ENCODE results near the gene DOK5. TPM values are rescaled to one million over a fixed set of nuclear protein-coding genes. Genes with fewer than 3 reads are reported as not detected.

DOK5 gene
- total RNA-seq, 2 donors from 2014 or later, result 0.99 to 1.2 TPM

DNA sequence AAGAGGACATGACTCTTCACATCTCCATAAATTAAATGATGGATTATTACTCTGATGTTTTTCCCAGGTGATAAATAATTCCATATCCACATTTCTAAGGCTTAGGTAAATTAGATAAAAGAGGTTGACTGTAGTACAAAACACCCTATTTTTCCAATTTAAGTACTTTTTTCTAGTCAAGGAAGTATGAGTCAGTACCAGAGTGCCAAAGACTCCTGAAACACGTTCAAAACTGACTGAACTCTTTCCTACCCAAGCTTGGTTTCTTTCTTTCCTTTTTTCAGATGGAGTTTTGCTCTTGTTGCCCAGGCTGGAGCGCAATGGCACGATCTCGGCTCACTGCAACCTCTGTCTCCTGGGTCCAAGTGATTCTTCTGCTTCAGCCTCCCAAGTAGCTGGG, 85.0 kb downstream of the DOK5 start:
- Mint-ChIP-seq H3K4me1 (ENCODE audit: low read depth) (no peaks in the 10 kb centered on the region), H3K27ac (no peak overlapping the region), H3K9me3 (peaks cover 0 to 3% of the 10 kb centered on the region in 2 donors), H3K4me3 (no peak overlapping the region), H3K36me3 (ENCODE audit: insufficient read depth in 2 of 2) (no peaks in the 10 kb centered on the region), H3K27me3 (ENCODE audit: low read depth) (no peaks in the 10 kb centered on the region)
- DNase-seq (no peak), ATAC-seq (replicated peaks in 1 of 2) (no peak)

GRCh38 chr20:54565255-54565654, 89.9 kb downstream of the DOK5 start:
- H3K9me3 Mint-ChIP-seq, result no peaks in the 10 kb centered on the region
- DNase-seq, result no peak
- no peaks in the 10 kb centered on the region for H3K36me3 Mint-ChIP-seq (ENCODE audit: insufficient read depth in 2 of 2)
- no peak for ATAC-seq (replicated peaks in 1 of 2)
- H3K27ac Mint-ChIP-seq, result no peak overlapping the region
- H3K4me3 Mint-ChIP-seq, result no peak overlapping the region
- H3K27me3 Mint-ChIP-seq (ENCODE audit: low read depth), result no peaks in the 10 kb centered on the region
- no peaks in the 10 kb centered on the region for H3K4me1 Mint-ChIP-seq (ENCODE audit: low read depth)

- no peaks in the 10 kb centered on the region for H3K27me3 Mint-ChIP-seq (ENCODE audit: low read depth)
- ATAC-seq (replicated peaks in 1 of 2), result no peak
These were observed 90.8 kb downstream of the DOK5 start for GRCh38 chr20:54566031-54566688.

GRCh38 chr20:54570561-54570960, 95.2 kb downstream of the DOK5 start:
- DNase-seq (no peak), ATAC-seq (replicated peaks in 1 of 2) (no peak)
- no peaks in the 10 kb centered on the region for H3K36me3 Mint-ChIP-seq (ENCODE audit: insufficient read depth in 2 of 2)
- no peak overlapping the region for H3K27ac Mint-ChIP-seq
- no peaks in the 10 kb centered on the region for H3K9me3 Mint-ChIP-seq
- H3K27me3 Mint-ChIP-seq (ENCODE audit: low read depth), result no peaks in the 10 kb centered on the region
- H3K4me3 Mint-ChIP-seq, result no peak overlapping the region
- H3K4me1 Mint-ChIP-seq (ENCODE audit: low read depth), result no peaks in the 10 kb centered on the region

More at GRCh38 chr20:54566031-54566688, 90.8 kb downstream of the DOK5 start:
- no peak for DNase-seq
- no peaks in the 10 kb centered on the region for H3K4me1 Mint-ChIP-seq (ENCODE audit: low read depth)
- no peak overlapping the region for H3K27ac Mint-ChIP-seq
- H3K9me3 Mint-ChIP-seq, result no peaks in the 10 kb centered on the region
- no peaks in the 10 kb centered on the region for H3K36me3 Mint-ChIP-seq (ENCODE audit: insufficient read depth in 2 of 2)
- no peak overlapping the region for H3K4me3 Mint-ChIP-seq

DNA sequence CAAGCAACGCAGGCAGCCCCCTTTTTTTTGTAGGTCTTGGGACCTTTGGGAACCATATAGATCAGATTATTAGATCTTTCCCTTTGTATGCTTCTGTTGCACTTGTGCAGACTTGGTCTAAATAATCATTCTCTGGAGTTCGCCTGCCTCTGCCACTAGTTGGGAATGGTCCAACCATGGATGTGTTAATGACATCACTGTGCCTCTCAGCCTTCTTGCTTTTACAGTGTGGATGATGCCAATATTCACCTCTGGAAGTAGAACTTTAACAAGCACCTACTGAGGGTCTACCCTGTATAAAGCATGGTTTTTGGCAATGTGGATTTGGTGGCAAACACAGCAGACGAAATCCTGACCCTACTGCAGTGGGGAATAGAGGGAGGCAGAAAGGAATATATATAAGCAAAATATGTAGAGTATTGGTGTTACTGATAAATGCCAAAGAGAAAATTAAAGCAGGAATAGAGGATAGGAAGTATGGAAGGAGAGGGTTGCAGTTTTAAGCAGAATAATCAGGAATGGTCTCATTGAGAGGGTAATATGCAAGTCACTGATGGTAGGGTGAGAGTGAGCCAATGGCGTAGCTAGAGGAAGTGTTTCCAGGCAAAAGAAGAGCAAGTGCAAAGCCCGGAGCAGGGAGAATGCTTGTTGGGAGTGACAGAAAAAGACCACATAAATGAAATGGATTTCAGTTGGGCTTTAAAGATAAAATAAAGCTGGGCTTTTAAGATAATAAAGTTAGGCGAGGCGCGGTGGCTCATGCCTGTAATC, 97.5 kb downstream of the DOK5 start:
- no peaks in the 10 kb centered on the region for H3K4me1 Mint-ChIP-seq (ENCODE audit: low read depth)
- ATAC-seq (replicated peaks in 1 of 2) (no peak), DNase-seq (no peak)
- H3K4me3 Mint-ChIP-seq, result no peak overlapping the region
- H3K27ac Mint-ChIP-seq, result no peak overlapping the region
- H3K9me3 Mint-ChIP-seq, result no peaks in the 10 kb centered on the region
- no peaks in the 10 kb centered on the region for H3K27me3 Mint-ChIP-seq (ENCODE audit: low read depth)
- H3K36me3 Mint-ChIP-seq (ENCODE audit: insufficient read depth in 2 of 2), result no peaks in the 10 kb centered on the region

- no peaks in the 10 kb centered on the region for H3K9me3 Mint-ChIP-seq
- H3K27me3 Mint-ChIP-seq (ENCODE audit: low read depth), result no peaks in the 10 kb centered on the region
- no peaks in the 10 kb centered on the region for H3K36me3 Mint-ChIP-seq (ENCODE audit: insufficient read depth in 2 of 2)
- H3K27ac Mint-ChIP-seq, result no peak overlapping the region
- DNase-seq, result no peak
- ATAC-seq (replicated peaks in 1 of 2), result no peak
- H3K4me3 Mint-ChIP-seq, result no peak overlapping the region
- H3K4me1 Mint-ChIP-seq (ENCODE audit: low read depth), result no peaks in the 10 kb centered on the region
These were observed 98.4 kb downstream of the DOK5 start for GRCh38 chr20:54573838-54574237.

- Mint-ChIP-seq H3K4me1 (ENCODE audit: low read depth) (no peaks in the 10 kb centered on the region), H3K4me3 (no peak overlapping the region), H3K27me3 (ENCODE audit: low read depth) (no peaks in the 10 kb centered on the region), H3K9me3 (no peaks in the 10 kb centered on the region), H3K36me3 (ENCODE audit: insufficient read depth in 2 of 2) (no peaks in the 10 kb centered on the region), H3K27ac (no peak overlapping the region)
- ATAC-seq (replicated peaks in 1 of 2) (no peak), DNase-seq (no peak)
These were observed 101.1 kb downstream of the DOK5 start for GRCh38 chr20:54576518-54576917.

DNA sequence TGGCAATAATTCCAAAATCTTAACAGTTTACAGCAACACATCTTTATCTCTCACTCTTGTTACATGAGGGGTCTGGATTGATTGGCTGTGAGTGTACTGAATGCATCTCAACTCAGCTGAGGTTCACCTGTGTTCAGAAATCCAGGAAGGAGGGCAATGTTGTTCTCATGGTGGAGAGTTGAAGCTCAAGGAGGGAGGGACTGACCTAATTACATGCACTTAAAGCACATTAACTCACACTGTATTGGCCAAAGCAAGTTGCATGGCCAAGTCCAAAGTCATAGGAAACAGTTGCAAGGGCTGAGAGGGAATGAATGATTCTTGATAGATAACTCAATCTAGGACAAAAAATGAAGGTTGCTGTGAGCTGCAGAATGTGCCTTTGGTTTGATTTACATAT, 102.2 kb downstream of the DOK5 start:
- H3K4me1 Mint-ChIP-seq (ENCODE audit: low read depth), result no peaks in the 10 kb centered on the region
- H3K36me3 Mint-ChIP-seq (ENCODE audit: insufficient read depth in 2 of 2), result no peaks in the 10 kb centered on the region
- no peak overlapping the region for H3K27ac Mint-ChIP-seq
- ATAC-seq (replicated peaks in 1 of 2) (no peak), DNase-seq (no peak)
- H3K4me3 Mint-ChIP-seq, result no peak overlapping the region
- no peaks in the 10 kb centered on the region for H3K9me3 Mint-ChIP-seq
- no peaks in the 10 kb centered on the region for H3K27me3 Mint-ChIP-seq (ENCODE audit: low read depth)

DNA sequence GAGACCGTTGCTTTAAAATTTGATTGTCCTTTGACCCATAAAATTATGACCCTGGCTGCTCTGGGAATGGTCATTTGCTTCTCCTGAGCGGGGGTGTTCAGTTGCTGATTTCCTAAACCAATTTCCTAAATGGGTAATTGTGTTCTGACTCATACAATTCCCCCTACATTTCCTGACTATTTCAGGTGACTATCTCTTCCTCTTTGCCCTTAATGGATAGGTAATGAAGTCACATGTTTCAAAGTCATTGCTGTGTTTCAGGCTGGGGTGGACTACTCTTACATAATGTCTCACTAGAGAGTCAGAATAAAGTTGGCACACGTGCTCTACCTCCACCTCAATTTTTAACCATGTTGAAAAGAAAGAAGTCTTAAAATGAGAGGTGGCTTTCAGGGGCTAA, 109.8 kb downstream of the DOK5 start:
- H3K27ac Mint-ChIP-seq, result no peak overlapping the region
- DNase-seq, result no peak
- peaks cover 0 to 2% of the 10 kb centered on the region in 2 donors for H3K36me3 Mint-ChIP-seq (ENCODE audit: insufficient read depth in 2 of 2)
- no peaks in the 10 kb centered on the region for H3K4me1 Mint-ChIP-seq (ENCODE audit: low read depth)
- ATAC-seq (replicated peaks in 1 of 2), result no peak
- H3K9me3 Mint-ChIP-seq, result peaks cover 2 to 4% of the 10 kb centered on the region in 2 donors
- H3K27me3 Mint-ChIP-seq (ENCODE audit: low read depth), result peaks cover 6% of the 10 kb centered on the region
- no peak overlapping the region for H3K4me3 Mint-ChIP-seq

DNA sequence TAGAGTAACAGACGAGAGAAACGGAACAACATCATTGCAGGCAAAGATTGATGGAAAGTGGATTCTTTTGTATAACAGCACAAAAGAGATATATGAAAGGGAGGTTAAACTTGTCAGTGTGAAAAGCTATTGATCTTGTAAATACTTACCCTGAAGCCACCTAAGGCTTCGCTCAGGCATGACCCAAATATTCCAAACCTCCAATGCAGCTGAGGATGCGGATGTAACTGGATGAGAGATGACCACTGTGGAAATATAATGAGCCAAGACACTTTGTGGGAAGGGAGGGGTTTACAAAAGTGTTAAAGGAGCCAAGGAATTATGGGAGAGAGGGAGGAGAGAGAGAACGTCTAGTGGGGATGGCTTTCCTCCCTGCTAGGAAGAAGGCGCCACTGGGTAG, 112.0 kb downstream of the DOK5 start:
- Mint-ChIP-seq H3K4me1 (ENCODE audit: low read depth) (no peaks in the 10 kb centered on the region), H3K4me3 (no peak overlapping the region), H3K36me3 (ENCODE audit: insufficient read depth in 2 of 2) (peaks cover 0 to 2% of the 10 kb centered on the region in 2 donors), H3K9me3 (peaks cover 2 to 4% of the 10 kb centered on the region in 2 donors), H3K27me3 (ENCODE audit: low read depth) (peaks cover 6% of the 10 kb centered on the region), H3K27ac (no peak overlapping the region)
- DNase-seq, result no peak
- ATAC-seq (replicated peaks in 1 of 2), result no peak

GRCh38 chr20:54589402-54590030, 114.1 kb downstream of the DOK5 start:
- no peaks in the 10 kb centered on the region for H3K4me1 Mint-ChIP-seq (ENCODE audit: low read depth)
- H3K27ac Mint-ChIP-seq, result no peak overlapping the region
- no peaks in the 10 kb centered on the region for H3K27me3 Mint-ChIP-seq (ENCODE audit: low read depth)
- no peak for DNase-seq
- H3K9me3 Mint-ChIP-seq, result peaks cover 0 to 4% of the 10 kb centered on the region in 2 donors
- ATAC-seq (replicated peaks in 1 of 2), result no peak
- H3K4me3 Mint-ChIP-seq, result no peak overlapping the region
- H3K36me3 Mint-ChIP-seq (ENCODE audit: insufficient read depth in 2 of 2), result no peaks in the 10 kb centered on the region

- Mint-ChIP-seq H3K4me3 (no peak overlapping the region), H3K4me1 (ENCODE audit: low read depth) (no peaks in the 10 kb centered on the region), H3K27me3 (ENCODE audit: low read depth) (no peaks in the 10 kb centered on the region), H3K27ac (no peak overlapping the region), H3K36me3 (ENCODE audit: insufficient read depth in 2 of 2) (no peaks in the 10 kb centered on the region), H3K9me3 (no peaks in the 10 kb centered on the region)
- no peak for DNase-seq
- no peak for ATAC-seq (replicated peaks in 1 of 2)
These were observed 115.5 kb downstream of the DOK5 start for GRCh38 chr20:54590856-54591255.

DNA sequence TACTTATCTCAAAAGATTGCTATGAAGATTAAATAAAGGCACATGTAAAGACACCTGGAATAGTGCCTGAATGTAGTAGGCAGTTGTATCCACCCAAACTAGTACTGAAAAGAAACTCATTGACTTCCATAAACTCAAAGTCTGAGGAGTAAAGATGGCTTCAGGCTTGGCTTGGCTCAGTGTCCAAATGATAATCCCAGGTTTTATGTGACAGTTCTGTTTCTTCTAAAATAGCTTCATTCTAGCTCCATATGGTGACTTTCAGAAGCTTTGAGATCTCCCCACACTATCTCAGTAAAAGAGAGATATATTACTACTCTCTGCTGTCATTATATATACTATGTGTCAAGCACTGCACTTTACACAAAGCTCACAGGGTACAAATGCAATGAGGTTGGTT, 121.3 kb downstream of the DOK5 start:
- no peak for DNase-seq
- H3K27me3 Mint-ChIP-seq (ENCODE audit: low read depth), result peaks cover 5% of the 10 kb centered on the region

More for the DNA sequence above, 121.3 kb downstream of the DOK5 start:
- no peaks in the 10 kb centered on the region for H3K4me1 Mint-ChIP-seq (ENCODE audit: low read depth)
- no peak overlapping the region for H3K4me3 Mint-ChIP-seq
- ATAC-seq (replicated peaks in 1 of 2), result no peak
- peaks cover 0 to 3% of the 10 kb centered on the region in 2 donors for H3K36me3 Mint-ChIP-seq (ENCODE audit: insufficient read depth in 2 of 2)
- peaks cover 4% of the 10 kb centered on the region in 2 donors for H3K9me3 Mint-ChIP-seq
- no peak overlapping the region for H3K27ac Mint-ChIP-seq

Data from activated T-cell treated with anti-CD3 and anti-CD28 coated beads, Interleukin-2, amount 50 U/mL, for 72 hours (primary cell).